HL-60 (cell line): ENCODE measurements around the gene COPB2.
A peak's percentile ranks its signal among the peaks of the same experiment; 100 is the strongest.

ENCODE experiments used
- DNase-seq, 2 experiments: peaks; one replicate each; pipeline ENCODE4 v3.0.0-alpha.2; 2010 to 2020; ENCODE audit warnings: low read depth in 1 of 2, low spot score in 1 of 2
- H3K27ac ChIP-seq: fragments of 250-450 bp; sonication (Bioruptor Pico); replicated peaks from 2 replicates; pipeline ENCODE4 v1.5.1; 2020; ENCODE audit warnings: mild to moderate bottlenecking, moderate library complexity
- H3K27me3 ChIP-seq: fragments of 250-450 bp; sonication (Bioruptor Pico); 2 replicates; pipeline ENCODE4 v1.5.1; 2021; ENCODE audit warnings: mild to moderate bottlenecking, moderate library complexity; ENCODE audit not compliant: insufficient read depth, poor library complexity, severe bottlenecking
- H3K4me3 ChIP-seq: replicated peaks from 2 replicates; pipeline ENCODE4 v1.5.1; 2011; ENCODE audit warnings: mild to moderate bottlenecking, control low read depth, low read length; ENCODE audit not compliant: insufficient read depth
- GABPA ChIP-seq: IDR thresholded peaks from 2 replicates; pipeline ENCODE4 v1.6.1; 2012; ENCODE audit warnings: low read depth
- POLR2AphosphoS5 ChIP-seq: IDR thresholded peaks from 2 replicates; pipeline ENCODE4 v1.6.1; 2012; ENCODE audit warnings: low read depth
- REST ChIP-seq: IDR thresholded peaks from 2 replicates; pipeline ENCODE4 v1.6.1; 2012; ENCODE audit warnings: low read depth; ENCODE audit not compliant: insufficient replicate concordance
- SPI1 ChIP-seq: IDR thresholded peaks from 2 replicates; pipeline ENCODE4 v1.6.1; 2012; ENCODE audit warnings: low read depth, mild to moderate bottlenecking, borderline replicate concordance
- TF ChIP-seq, protein P1 (sequence below): IDR thresholded peaks from one replicate; pipeline ENCODE4 v1.5.1; 2011; ENCODE audit warnings: low read length, control low read depth, inconsistent platforms; ENCODE audit not compliant: insufficient read depth

COPB2 gene

DNA sequence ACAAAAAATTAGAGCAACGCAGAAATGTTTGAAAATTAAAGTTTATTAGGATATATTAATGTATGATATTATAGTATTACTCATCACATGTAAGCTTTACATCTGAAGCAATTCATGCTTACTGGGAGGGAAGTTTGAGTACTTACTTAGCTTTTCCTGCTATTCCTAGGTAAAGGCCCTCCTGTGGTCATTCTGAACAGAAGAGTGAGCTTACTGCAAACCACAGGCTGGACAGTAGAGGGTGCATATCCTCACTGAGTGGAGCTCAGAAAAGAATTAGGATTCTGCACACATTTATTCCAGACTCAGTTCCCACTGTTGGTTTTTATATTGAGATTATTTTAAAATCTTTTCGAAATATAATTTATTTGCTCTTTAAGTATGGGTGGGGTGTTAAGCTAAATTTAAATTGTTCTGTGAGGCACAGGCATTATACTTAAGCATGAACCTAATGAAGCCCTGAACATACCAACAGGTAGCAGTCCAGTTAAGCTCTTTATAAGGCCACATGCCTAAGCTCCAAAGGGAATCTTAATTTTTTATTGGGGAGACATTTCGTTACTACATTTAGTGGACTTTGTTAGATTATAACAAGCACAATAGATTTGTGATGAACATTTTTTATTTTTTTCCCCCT, 35.4 kb downstream of the COPB2 start:
- Histone ChIP-seq H3K27ac (no peak overlapping the region), H3K27me3 (no peaks in the 10 kb centered on the region), H3K4me3 (no peak overlapping the region)
- TF ChIP-seq, protein P1, sequence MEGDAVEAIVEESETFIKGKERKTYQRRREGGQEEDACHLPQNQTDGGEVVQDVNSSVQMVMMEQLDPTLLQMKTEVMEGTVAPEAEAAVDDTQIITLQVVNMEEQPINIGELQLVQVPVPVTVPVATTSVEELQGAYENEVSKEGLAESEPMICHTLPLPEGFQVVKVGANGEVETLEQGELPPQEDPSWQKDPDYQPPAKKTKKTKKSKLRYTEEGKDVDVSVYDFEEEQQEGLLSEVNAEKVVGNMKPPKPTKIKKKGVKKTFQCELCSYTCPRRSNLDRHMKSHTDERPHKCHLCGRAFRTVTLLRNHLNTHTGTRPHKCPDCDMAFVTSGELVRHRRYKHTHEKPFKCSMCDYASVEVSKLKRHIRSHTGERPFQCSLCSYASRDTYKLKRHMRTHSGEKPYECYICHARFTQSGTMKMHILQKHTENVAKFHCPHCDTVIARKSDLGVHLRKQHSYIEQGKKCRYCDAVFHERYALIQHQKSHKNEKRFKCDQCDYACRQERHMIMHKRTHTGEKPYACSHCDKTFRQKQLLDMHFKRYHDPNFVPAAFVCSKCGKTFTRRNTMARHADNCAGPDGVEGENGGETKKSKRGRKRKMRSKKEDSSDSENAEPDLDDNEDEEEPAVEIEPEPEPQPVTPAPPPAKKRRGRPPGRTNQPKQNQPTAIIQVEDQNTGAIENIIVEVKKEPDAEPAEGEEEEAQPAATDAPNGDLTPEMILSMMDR = peak; percentile 74
- no peak for TF ChIP-seq SPI1
- DNase-seq = peak; percentile 36 to 41

- TF ChIP-seq GABPA (no peak), SPI1 (no peak), POLR2AphosphoS5 (no peak), REST (no peak)
- TF ChIP-seq, protein P1 = no peak
- Histone ChIP-seq H3K27me3 (no peaks in the 10 kb centered on the region), H3K4me3 (no peak overlapping the region), H3K27ac (no peak overlapping the region)
- DNase-seq = no peak
These were observed 42.7 kb downstream of the COPB2 start for GRCh38 chr3:139346771-139347170.

DNA sequence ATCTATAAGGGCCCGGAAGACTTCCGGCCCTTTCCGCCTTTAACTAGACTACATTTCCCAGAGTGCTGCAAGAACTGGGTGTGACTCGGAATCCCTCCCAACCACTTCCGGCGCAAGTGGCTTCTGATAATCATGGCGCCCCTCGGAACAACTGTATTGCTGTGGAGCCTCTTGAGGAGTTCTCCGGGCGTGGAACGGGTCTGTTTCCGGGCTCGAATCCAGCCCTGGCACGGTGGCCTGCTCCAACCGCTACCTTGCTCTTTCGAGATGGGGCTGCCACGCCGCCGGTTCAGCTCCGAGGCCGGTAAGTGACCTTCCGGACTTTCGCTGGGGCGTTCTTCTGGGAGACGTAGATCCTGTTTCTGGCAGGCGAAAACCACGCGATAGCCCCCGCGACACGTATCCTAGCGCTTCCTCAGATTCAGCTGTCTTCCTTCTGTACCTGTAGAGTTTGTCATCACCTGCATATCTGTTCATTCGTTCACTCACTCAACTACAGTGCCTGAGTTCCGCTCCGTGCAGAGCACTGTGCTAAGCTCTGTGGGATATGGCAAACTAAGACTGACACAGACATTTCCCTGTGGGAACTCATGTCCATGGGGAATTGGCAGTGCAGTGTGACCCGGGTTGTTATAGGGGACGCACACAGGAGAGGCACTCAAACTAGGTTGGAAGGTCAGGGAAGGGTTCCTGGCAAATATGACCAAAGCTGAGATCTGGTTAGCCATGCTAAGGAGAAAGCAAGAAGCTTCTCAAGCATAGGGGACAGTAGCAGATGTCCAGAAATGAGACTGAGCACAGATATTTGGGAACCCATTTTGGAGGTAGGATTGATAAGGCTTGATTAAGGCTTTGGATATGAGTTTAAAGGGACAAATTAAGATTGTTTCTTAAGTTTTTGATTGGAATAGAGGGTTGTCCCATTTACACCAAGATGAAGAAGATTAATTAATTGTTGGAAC, 45.3 kb downstream of the COPB2 start, which contains the start of gene MRPS22:
Gene MRPS22 (plus strand): TSS at position 126 of the 962 bp plus-strand sequence. CDS start 7 bp downstream, at position 133.
- Histone ChIP-seq H3K4me3 (peak within 1 kb of the TSS; percentile 66), H3K27ac (peak within 1 kb of the TSS; percentile 86), H3K27me3 (no peaks in the 10 kb centered on the region)
- TF ChIP-seq, protein P1 = no peak
- TF ChIP-seq GABPA (peak; percentile 97), REST (peak; percentile 40), POLR2AphosphoS5 (peak; percentile 54; the same call in 1 of the 2 replicates), SPI1 (no peak; the same call in 1 of the 2 replicates)
- DNase-seq = peak; percentile 78 to 91
